K562 (cell line): ENCODE results near the gene LBH. TPM values are rescaled to one million over a fixed set of nuclear protein-coding genes. Genes with fewer than 3 reads are reported as not detected.

Source experiments
- ATAC-seq: fragments of 200-7000 bp; cut with Tn5 transposase; 3 replicates; pipeline ENCODE4 v1.9.1; 2020; ENCODE audit warnings: moderate library complexity
- Bru-seq: library from RNA; stranded (reverse); fragments of 400-500 nt; gene quantifications from one replicate; lab custom pipeline; 2021; lab: Mats Ljungman, UMichigan
- BruChase-seq, 2 experiments: library from RNA; stranded (reverse); fragments of 400-500 nt; gene quantifications; one replicate each; lab custom pipeline; 2021; lab: Mats Ljungman, UMichigan
- BruUV-seq: library from RNA; stranded (reverse); fragments of 400-500 nt; replicated peaks from 2 replicates; lab custom pipeline; 2021; lab: Mats Ljungman, UMichigan
- CTCF ChIA-PET: fragments of 300-600 bp; formaldehyde crosslinking; extraction: SDS; loops from one replicate; lab custom pipeline; 2021; ENCODE audit warnings: low intra/inter-chr PET ratio; lab: Yijun Ruan, JAX
- POLR2A ChIA-PET: fragments of 300-600, 350-650 bp; sonication (Branson Sonifier 250); formaldehyde crosslinking; extraction: SDS; loops from one replicate; lab custom pipeline; 2021; ENCODE audit warnings: antibody characterized with exemption, inconsistent platforms; lab: Yijun Ruan, JAX
- DNase-seq, 4 experiments: peaks; one replicate each; pipeline versions ENCODE4 v3.0.0 to v3.0.0-alpha.2; 2011 to 2018; ENCODE audit warnings: low spot score in 3 of 4, mixed read lengths in 3 of 4; ENCODE audit errors: extremely low read depth in 1 of 4
- FAIRE-seq: peaks from 2 replicates; lab custom pipeline; 2011; peaks lifted over from hg19 to GRCh38; lab: Jason Lieb, UNC
- H2AFZ ChIP-seq: 2 replicates; pipeline ENCODE4 v1.6.0; 2011; ENCODE audit warnings: low read depth, low read length, control low read depth, inconsistent platforms
- H3K27ac ChIP-seq: fragments of 200-600 bp; 3 replicates; pipeline ENCODE4 v1.8.0; 2011; ENCODE audit warnings: low read depth, mild to moderate bottlenecking, control low read depth, inconsistent platforms, low read length, moderate library complexity, mixed read lengths; ENCODE audit errors: extremely low read depth
- H3K27me3 ChIP-seq, 2 experiments: fragments of 300-600 bp in 1 of 2; 2 replicates in 1 of 2; 3 replicates in 1 of 2; pipeline versions ENCODE4 v1.6.0 to v1.8.0; 2011; ENCODE audit warnings: inconsistent platforms in 2 of 2, low read length in 2 of 2, mild to moderate bottlenecking in 1 of 2, mixed read lengths in 1 of 2, moderate library complexity in 1 of 2; ENCODE audit not compliant: control insufficient read depth in 2 of 2, insufficient read depth in 2 of 2
- H3K36me3 ChIP-seq: fragments of 300-600 bp; 3 replicates; pipeline ENCODE4 v1.8.0; 2011; ENCODE audit warnings: mild to moderate bottlenecking, low read length, inconsistent platforms; ENCODE audit not compliant: control insufficient read depth, insufficient read depth
- H3K4me1 ChIP-seq, 2 experiments: fragments of 200-600 bp in 1 of 2; replicated peaks in 1 of 2; 2 replicates in 1 of 2; 3 replicates in 1 of 2; pipeline versions ENCODE4 v1.5.1 to v1.8.0; 2011; ENCODE audit warnings: inconsistent platforms in 2 of 2, low read length in 2 of 2, mild to moderate bottlenecking in 1 of 2, mixed read lengths in 1 of 2, moderate library complexity in 1 of 2; ENCODE audit not compliant: control insufficient read depth in 2 of 2, insufficient read depth in 2 of 2
- H3K4me2 ChIP-seq: 2 replicates; pipeline ENCODE4 v1.6.1; 2011; ENCODE audit warnings: low read length, control low read depth, inconsistent platforms, mixed read lengths; ENCODE audit not compliant: insufficient read depth
- H3K4me3 ChIP-seq: fragments of 200-600 bp; sonication (generic), shearing (Covaris generic); 2 replicates; pipeline ENCODE4 v1.5.1; 2016; ENCODE audit warnings: control low read depth, inconsistent platforms
- H3K79me2 ChIP-seq: fragments of 200-600 bp; 3 replicates; pipeline ENCODE4 v1.8.0; 2011; ENCODE audit warnings: low read length, inconsistent platforms; ENCODE audit not compliant: control insufficient read depth, insufficient read depth
- H3K9ac ChIP-seq, 2 experiments: 2 replicates each; pipeline versions ENCODE4 v1.6.0 to v1.6.1; 2011; ENCODE audit warnings: low read depth in 2 of 2, low read length in 2 of 2, control low read depth in 1 of 2, inconsistent platforms in 1 of 2, mild to moderate bottlenecking in 1 of 2, mixed read lengths in 1 of 2; ENCODE audit not compliant: insufficient read depth in 1 of 2
- H3K9me1 ChIP-seq: one replicate; pipeline ENCODE4 v1.6.0; 2011; ENCODE audit warnings: inconsistent platforms, mild to moderate bottlenecking, low read length, moderate library complexity; ENCODE audit not compliant: control insufficient read depth, insufficient read depth
- H3K9me3 ChIP-seq: replicated peaks from 2 replicates; pipeline ENCODE4 v1.5.1; 2011; ENCODE audit warnings: low read depth, low read length, inconsistent platforms; ENCODE audit not compliant: control insufficient read depth, insufficient read depth
- H4K20me1 ChIP-seq: replicated peaks from 2 replicates; pipeline ENCODE4 v1.6.1; 2011; ENCODE audit warnings: low read length, inconsistent platforms, mixed read lengths; ENCODE audit not compliant: control insufficient read depth, insufficient read depth
- ESRRA ChIP-seq: fragments of 450-650 bp; IDR thresholded peaks from 2 replicates; pipeline ENCODE4 v1.6.1; 2014; ENCODE audit warnings: low read depth, mild to moderate bottlenecking, moderate library complexity, borderline replicate concordance
- GTF2B ChIP-seq: IDR thresholded peaks from 2 replicates; pipeline ENCODE4 v1.6.1; 2011; ENCODE audit not compliant: insufficient read length; ENCODE audit errors: extremely low read depth
- HSF4 ChIP-seq: fragments of 250-450 bp; sonication (Bioruptor Pico); IDR thresholded peaks from 2 replicates; pipeline ENCODE4 v2.1.2; 2022; ENCODE audit warnings: mild to moderate bottlenecking, moderate library complexity, borderline replicate concordance
- RAD21 ChIP-seq, 2 experiments: fragments of 250-450 bp in 1 of 2; fragments of 450-650 bp in 1 of 2; sonication (Bioruptor Pico) in 1 of 2; formaldehyde crosslinking in 1 of 2; IDR thresholded peaks in 1 of 2; conservative IDR thresholded peaks in 1 of 2; 2 replicates each; pipeline versions ENCODE4 v1.4.0 to v1.8.0; 2020 to 2022; ENCODE audit warnings: mild to moderate bottlenecking in 2 of 2, moderate library complexity in 1 of 2
- TFE3 ChIP-seq: fragments of 450-650 bp; formaldehyde crosslinking; IDR thresholded peaks from 2 replicates; pipeline ENCODE4 v1.4.0; 2020; ENCODE audit warnings: mild to moderate bottlenecking, mixed read lengths
- VEZF1 ChIP-seq: fragments of 200-800 bp; sonication (Bioruptor generic); IDR thresholded peaks from 2 replicates; pipeline ENCODE4 v1.6.1; 2017; ENCODE audit warnings: missing genetic modification characterization, missing compliant biosample characterization
- WGBS: fragments of 100-300 bp; shearing (Covaris generic); methylation state at CpG from one replicate; pipeline ENCODE4 v1.1.6; 2016; ENCODE audit warnings: low coverage, mixed read lengths; ENCODE audit not compliant: insufficient coverage; ENCODE audit errors: missing lambda C conversion rate; 5-methylcytosine and 5-hydroxymethylcytosine counted together
- in situ Hi-C: fragments of 300-500 bp; cut with MboI; formaldehyde crosslinking; loops from 4 replicates; pipeline ENCODE4 v1.15.0; 2018; ENCODE audit warnings: inconsistent platforms, mixed read lengths
- intact Hi-C: fragments of 100-400 bp; cut with micrococcal nuclease; formaldehyde crosslinking; loops from 2 replicates; pipeline ENCODE4 v1.14.2; 2022
- long read RNA-seq, 3 experiments: library from polyadenylated mRNA in 2 of 3; library from RNA in 1 of 3; unstranded in 2 of 3; stranded (forward) in 1 of 3; transcript quantifications; one replicate each; pipeline ENCODE4 v2.0.0, GENCODE V29; 2019 to 2022
- polyA minus RNA-seq, 3 experiments: library from RNA; depleted of rRNA, polyadenylated mRNA; stranded (reverse); fragments of >200 nt; gene quantifications; 2 replicates each; pipeline ENCODE4 v1.2.3, GENCODE V29; 2011
- polyA plus RNA-seq, 8 experiments: library from polyadenylated mRNA; depleted of rRNA in 4 of 8; stranded (reverse) in 5 of 8; unstranded in 3 of 8; fragments of >200 nt; fragmentation: Nextera tagmentation in 2 of 8; fragmentation: Illumina TruSeq in 1 of 8; extraction: Ambion mirVana in 2 of 8; extraction: Trizol in 1 of 8; gene quantifications; 2 replicates each; pipeline versions ENCODE4 v1.2.1 to v1.2.3, GENCODE V29; 2011 to 2014; ENCODE audit warnings: inconsistent platforms in 1 of 8, missing spikeins in 1 of 8
- total RNA-seq, 7 experiments: library from RNA; depleted of rRNA in 6 of 7; stranded (reverse); fragments of >200 nt in 6 of 7; fragmentation: Illumina TruSeq in 2 of 7; extraction: Trizol in 2 of 7; gene quantifications; 2 replicates each; pipeline versions ENCODE4 v1.2.1 to v1.2.3, GENCODE V29; 2011 to 2021; ENCODE audit warnings: low replicate concordance in 1 of 7

LBH gene
- 4.1 and 9.5 TPM in 2 replicates for total RNA-seq (2011; cell fraction: chromatin; rRNA removed; ENCODE audit: low replicate concordance)
- total RNA-seq (2011; cell fraction: nucleolus; rRNA removed) = 14.5 and 15.2 TPM in 2 replicates
- 8.9 and 11.3 TPM in 2 replicates for total RNA-seq (2011; cell fraction: nucleoplasm; rRNA removed)
- total RNA-seq (2014; rRNA removed) (7.4 and 23.5 TPM in 2 replicates), total RNA-seq (2014; rRNA removed; fragmentation: Illumina TruSeq; extraction: Trizol) (5.7 and 6.0 TPM in 2 replicates), total RNA-seq (2015; rRNA removed; fragmentation: Illumina TruSeq; extraction: Trizol) (4.6 and 7.3 TPM in 2 replicates), total RNA-seq (2021) (9.5 and 12.1 TPM in 2 replicates), polyA plus RNA-seq (2011; rRNA removed) (8.2 and 9.5 TPM in 2 replicates), polyA plus RNA-seq (2014; fragmentation: Illumina TruSeq; extraction: Trizol) (8.1 TPM in 2 replicates), polyA plus RNA-seq (2014; fragmentation: Nextera tagmentation; extraction: Ambion mirVana) (1 to 10 TPM; 3.1 to 5.9 TPM), polyA plus RNA-seq (2014; rRNA removed) (9.4 and 13.4 TPM in 2 replicates), polyA minus RNA-seq (2011; rRNA and poly(A)+ RNA removed) (10.9 and 13.0 TPM in 2 replicates), Bru-seq, nascent RNA (percentile 43 among the genes with signal in this experiment), BruChase-seq, experiment 1, labeled RNA remaining after a 2-hour chase (percentile 38 among the genes with signal in this experiment), BruChase-seq, experiment 2, labeled RNA remaining after a 6-hour chase (percentile 46 among the genes with signal in this experiment)
- 13.7 and 24.2 TPM in 2 replicates for polyA plus RNA-seq (2011; cell fraction: cytosol; rRNA removed)
- 4.1 and 4.6 TPM in 2 replicates for polyA plus RNA-seq (2011; cell fraction: nucleus; rRNA removed)
- polyA plus RNA-seq (2012) = 6.0 and 6.2 TPM in 2 replicates
- polyA minus RNA-seq (2011; cell fraction: cytosol; rRNA and poly(A)+ RNA removed) = 5.6 and 12.1 TPM in 2 replicates
- 7.7 and 15.4 TPM in 2 replicates for polyA minus RNA-seq (2011; cell fraction: nucleus; rRNA and poly(A)+ RNA removed)
- long read RNA-seq, experiment 1, transcript LBH-201 (3 exons, 3,095 nt) = major isoform, 31 of 46 reads
- long read RNA-seq, experiment 1, partial matches to known transcripts = 1 of 46 reads
- long read RNA-seq, experiment 1, other reads (novel, unspliced or antisense) = 12 of 46 reads
- long read RNA-seq, experiment 2, partial matches to known transcripts = 0 of 14 reads
- long read RNA-seq, experiment 2, other reads (novel, unspliced or antisense) = 10 of 14 reads
- long read RNA-seq, experiment 3, transcript LBH-201 (3 exons, 3,095 nt) = major isoform, 10 of 12 reads
- long read RNA-seq, experiment 3, partial matches to known transcripts = 0 of 12 reads
- long read RNA-seq, experiment 3, other reads (novel, unspliced or antisense) = 2 of 12 reads

GRCh38 chr2:30231212-30231995, at the start of gene LBH:
Gene LBH (plus strand): TSS chr2:30231534. CDS start chr2:30231739, 205 bp downstream.
- Histone ChIP-seq H3K79me2 (peaks cover 10% of the 10 kb centered on the region), H3K27me3 (no peaks in the 10 kb centered on the region), H3K9me1 (no peaks in the 10 kb centered on the region), H3K4me1 (peaks cover 23 to 33% of the 10 kb centered on the region in 2 experiments; a peak in 4 of 5 replicates), H3K9ac (peak within 1 kb of the TSS; percentile 68 to 96), H3K36me3 (peaks cover 7% of the 10 kb centered on the region; the same call in 2 of the 3 replicates), H3K4me3 (peak within 1 kb of the TSS; percentile 61), H3K27ac (peak within 1 kb of the TSS; percentile 58), H3K9me3 (no peaks in the 10 kb centered on the region), H3K4me2 (peak within 1 kb of the TSS; percentile 81), H2AFZ (peak within 1 kb of the TSS; percentile 89), H4K20me1 (peaks cover 12% of the 10 kb centered on the region; the same call in 1 of the 2 replicates)
- 0% methylated on average over 31 of the region's 92 CpGs for WGBS
- peak; percentile 86 for ATAC-seq
- intact Hi-C loops = loop anchor here (10.0 kb wide), 1 partner anchor 213 kb away; the partner anchor contains the start of gene LCLAT1
- ChIA-PET POLR2A (interaction anchor here (0.6 to 3.2 kb wide), 23 partner anchors 9 to 456 kb away, joined by 3 to 13 read pairs (median 4); partner anchors contain the start of gene LCLAT1), CTCF (interaction anchor here (1.3 kb wide), 1 partner anchor 23 kb away, joined by 4 read pairs; no protein-coding TSS in a partner anchor)
- BruUV-seq = no TSS peak
- DNase-seq = peak; percentile 90 to 95 (median 93)
- in situ Hi-C loops = no loop called here
- FAIRE-seq = peak; percentile 74
- TF ChIP-seq HSF4 (no peak), VEZF1 (peak; percentile 43; the same call in 1 of the 2 replicates), TFE3 (CRISPR knock-in tag) (no peak), RAD21 (CRISPR knock-in tag; conservative IDR thresholded peaks at IDR 0.05 in 1 of 2, IDR thresholded peaks at IDR 0.05 in 1 of 2) (peak in 1 of 2 experiments; percentile 28; a peak in 2 of 4 replicates), GTF2B (peak; percentile 52), ESRRA (0 out of 2 replicates have a peak, but pooled peaks have one; percentile 37)
